Heart left ventricle (tissue), 16 donors: Measurements from ENCODE around the gene ACTR3C. TPM values are rescaled to one million over a fixed set of nuclear protein-coding genes. Genes with fewer than 3 reads are reported as not detected.
A peak's percentile ranks its signal among the peaks of the same experiment; 100 is the strongest.

Experiments used
- ATAC-seq, 4 donors: fragments of 200-7000 bp; cut with Tn5 transposase; one replicate each; pipeline ENCODE4 v1.9.1; 2020 to 2022; ENCODE audit warnings: moderate library complexity in 4 of 4, mild to moderate bottlenecking in 3 of 4, moderate number of reproducible peaks in 1 of 4
- DNase-seq, 5 donors: peaks; one replicate each; pipeline ENCODE4 v3.0.0-alpha.2; 2020
- H3K27ac ChIP-seq, 12 donors: fragments of 200-600 bp; sonication (generic) in 4 of 12; one replicate each; pipeline versions ENCODE4 v1.5.0 to v1.8.0; 2016 to 2022; ENCODE audit warnings: mild to moderate bottlenecking in 2 of 12
- H3K27me3 ChIP-seq, 9 donors: fragments of 200-600 bp; sonication (generic) in 2 of 9; one replicate each; pipeline versions ENCODE4 v1.5.1 to v1.8.0; 2016 to 2022; ENCODE audit warnings: mild to moderate bottlenecking in 3 of 9
- H3K36me3 ChIP-seq, 9 donors: fragments of 200-600 bp; sonication (generic) in 2 of 9; one replicate each; pipeline versions ENCODE4 v1.5.0 to v1.8.0; 2018 to 2022; ENCODE audit warnings: mild to moderate bottlenecking in 2 of 9
- H3K4me1 ChIP-seq, 12 donors: fragments of 200-600 bp; sonication (generic) in 4 of 12; one replicate each; pipeline versions ENCODE4 v1.5.0 to v1.8.0; 2016 to 2022; ENCODE audit warnings: mild to moderate bottlenecking in 3 of 12
- H3K4me3 ChIP-seq, 12 donors: fragments of 200-600 bp; sonication (generic) in 4 of 12; one replicate each; pipeline versions ENCODE4 v1.5.0 to v1.8.0; 2017 to 2022; ENCODE audit warnings: mild to moderate bottlenecking in 9 of 12, moderate library complexity in 4 of 12
- H3K9me3 ChIP-seq, 12 donors: fragments of 200-600 bp; sonication (generic) in 4 of 12; one replicate each; pipeline versions ENCODE4 v1.5.0 to v1.8.0; 2016 to 2022; ENCODE audit warnings: mild to moderate bottlenecking in 1 of 12
- CTCF ChIP-seq, 12 donors: fragments of 200-600 bp; sonication (generic) in 4 of 12; IDR thresholded peaks; one replicate each; pipeline versions ENCODE4 v1.5.0 to v1.8.0; 2018 to 2022; ENCODE audit warnings: antibody characterized with exemption in 12 of 12, mild to moderate bottlenecking in 5 of 12
- POLR2A ChIP-seq, 2 donors: fragments of 450-650 bp; IDR thresholded peaks; one replicate each; pipeline ENCODE4 v1.6.1; 2017; ENCODE audit warnings: antibody characterized with exemption in 2 of 2, mild to moderate bottlenecking in 2 of 2, moderate library complexity in 2 of 2
- WGBS, 4 donors: extraction: QIAGEN DNeasy Blood & Tissue Kit in 2 of 4; methylation state at CpG; one replicate each; pipeline versions ENCODE4 v1.1.5 to v1.1.7; 2013 to 2018; 5-methylcytosine and 5-hydroxymethylcytosine counted together
- intact Hi-C, 10 donors: fragments of 100-400 bp; cut with DNase I; formaldehyde crosslinking; loops; one replicate each; pipeline versions ENCODE4 v1.11.1 to v1.14.2; 2022
- polyA plus RNA-seq, 2 donors: library from polyadenylated mRNA; stranded (reverse); fragments of 200-250 nt; gene quantifications; one replicate each; pipeline ENCODE4 v1.2.3, GENCODE V29; 2013
- total RNA-seq, 9 donors: library from RNA; depleted of rRNA in 2 of 9; stranded (reverse); fragments of >200 nt in 2 of 9; fragmentation: NEBNext Ultra II Directional in 3 of 9; extraction: Animal tissue kit (Norgen Biotek cat#: 25700) in 3 of 9; gene quantifications; one replicate each; pipeline versions ENCODE4 v1.1.0 to v1.2.4, GENCODE V29; 2016 to 2023
- donor health status: ischemic (EF 13 %, LVEDD 7.1; RV severe dilation, severe dysfunction).
- donor health status: healthy with polysubstance abuse.
- donor health status: DM: no; HTN: yes; CAD: no.
- donor health status: DM: no; HTN: no; CAD: no.
- donor health status: ischemic (EF 25% LVEDD 6.9; RV normal size, moderate dysfunction).
- donor health status: ischemic (EF 25% LVEDD 5.7; RV mildly dilated, moderate dysfunction).
- donor health status: healthy.
- donor health status: DM: yes; HTN: yes; CAD: no.
- donor health status: ischemic (EF 35%, LVEDD 5.7; RV mildly dilated, moderate dysfunction).
- donor health status: nonischemic (EF 11% LVEDD 7.7; RV severe dilation, severe dysfunction).
- donor health status: DM: yes; HTN: yes; CAD: no.
- donor health status: PGD.
- donor health status: ischemic (EF 29% LVEDD 5.4; RV normal size, mild dysfunction).
- donor health status: nonischemic (EF 23%, LVEDD 6.1; RV moderate dilation, normal function).

ACTR3C gene
- total and polyA plus RNA-seq, 11 donors = 1.6 to 5.9 (median 3.7) TPM

GRCh38 chr7:150335108-150335773 is 11.9 kb upstream of the ACTR3C start:
- WGBS, 4 donors = 61 to 63% (median 62%) methylated on average over 7 of the region's 7 CpGs
- Histone ChIP-seq H3K9me3 (no peaks in the 10 kb centered on the region), H3K27ac (peak overlapping the region in 1 of 12 donors; percentile 64), H3K4me1 (peaks cover 0 to 12% (median 7%) of the 10 kb centered on the region in 12 donors), H3K4me3 (no peak overlapping the region), H3K27me3 (peaks cover 0 to 9% (median 0%) of the 10 kb centered on the region in 9 donors), H3K36me3 (peaks cover 0 to under 1% (median 0%) of the 10 kb centered on the region in 9 donors)
- intact Hi-C loops = no loop called here
- TF ChIP-seq CTCF (IDR thresholded peaks at IDR 0.05) (no peak), POLR2A (IDR thresholded peaks at IDR 0.05) (no peak)
- ATAC-seq = no peak
- DNase-seq = no peak

GRCh38 chr7:150334108-150334507 is 10.8 kb upstream of the ACTR3C start:
- Histone ChIP-seq H3K4me3 (no peak overlapping the region), H3K27ac (peak overlapping the region in 1 of 12 donors; percentile 64), H3K4me1 (peaks cover 0 to 6% (median 0%) of the 10 kb centered on the region in 12 donors), H3K27me3 (no peaks in the 10 kb centered on the region), H3K36me3 (peaks cover 0 to 3% (median 0%) of the 10 kb centered on the region in 9 donors), H3K9me3 (no peaks in the 10 kb centered on the region)
- WGBS, 4 donors = 86 to 93% (median 89%) methylated on average over 8 of the region's 8 CpGs
- ATAC-seq (no peak), DNase-seq (no peak)
- intact Hi-C loops = no loop called here
- TF ChIP-seq CTCF (IDR thresholded peaks at IDR 0.05) (no peak), POLR2A (IDR thresholded peaks at IDR 0.05) (no peak)

- H3K4me3 ChIP-seq = no peak overlapping the region
- 93 to 97% (median 93%) methylated on average over 8 to 10 of the region's 10 CpGs for WGBS, 4 donors
- no peaks in the 10 kb centered on the region for H3K27me3 ChIP-seq
- intact Hi-C loops = no loop called here
- H3K36me3 ChIP-seq = peaks cover 0 to 3% (median 0%) of the 10 kb centered on the region in 9 donors
- no peak for ATAC-seq
- H3K27ac ChIP-seq = no peak overlapping the region
- no peak for TF ChIP-seq POLR2A (IDR thresholded peaks at IDR 0.05)
- TF ChIP-seq CTCF (IDR thresholded peaks at IDR 0.05) = no peak
- no peaks in the 10 kb centered on the region for H3K9me3 ChIP-seq
- peaks cover 0 to 6% (median 0%) of the 10 kb centered on the region in 12 donors for H3K4me1 ChIP-seq
- no peak for DNase-seq
Measured at GRCh38 chr7:150333659-150334058, 10.3 kb upstream of the ACTR3C start.

- WGBS, 4 donors = 92 to 95% (median 94%) methylated on average over 18 of the region's 18 CpGs
- ATAC-seq (no peak), DNase-seq (peak in 1 of 5 donors; percentile 54)
- H3K27me3 ChIP-seq = no peaks in the 10 kb centered on the region
- no peaks in the 10 kb centered on the region for H3K9me3 ChIP-seq
- peaks cover 0 to 5% (median 0%) of the 10 kb centered on the region in 9 donors for H3K36me3 ChIP-seq
- no peak overlapping the region for H3K4me3 ChIP-seq
- peaks cover 0 to 6% (median 0%) of the 10 kb centered on the region in 12 donors for H3K4me1 ChIP-seq
- intact Hi-C loops = no loop called here
- no peak overlapping the region for H3K27ac ChIP-seq
- no peak for TF ChIP-seq POLR2A (IDR thresholded peaks at IDR 0.05)
- no peak for TF ChIP-seq CTCF (IDR thresholded peaks at IDR 0.05)
Measured at GRCh38 chr7:150332852-150333635, 9.7 kb upstream of the ACTR3C start.
